ENCODE data around the gene TCP11.
A peak's percentile ranks its signal among the peaks of the same experiment; 100 is the strongest.

The TCP11 gene

DNA sequence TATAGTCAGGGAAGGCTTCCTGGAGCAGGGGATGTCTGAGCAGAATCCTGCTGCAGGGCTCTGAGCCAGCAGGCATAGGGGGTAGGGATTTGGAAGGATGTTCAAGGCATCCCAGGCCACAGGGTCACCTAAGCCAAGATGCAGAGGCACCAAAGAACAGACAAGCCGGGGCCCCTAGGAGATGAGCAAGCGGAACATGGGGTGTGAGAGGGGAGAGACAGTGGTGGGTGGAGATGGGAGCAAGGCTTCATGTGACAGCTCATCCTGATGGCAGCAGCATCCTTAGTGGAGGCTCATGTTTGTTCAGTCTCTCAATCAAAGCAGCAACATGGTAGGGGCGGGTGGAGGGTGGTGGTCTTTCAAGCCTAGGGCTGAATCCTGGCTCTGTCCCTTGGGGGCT lies 29.8 kb upstream of the TCP11 start:
- DNase-seq = no peak

- DNase-seq = no peak
Observed at GRCh38 chr6:35170166-35170565, 29.0 kb upstream of the TCP11 start.

- no peak for DNase-seq
Observed at GRCh38 chr6:35168461-35168861, 27.3 kb upstream of the TCP11 start.

DNA sequence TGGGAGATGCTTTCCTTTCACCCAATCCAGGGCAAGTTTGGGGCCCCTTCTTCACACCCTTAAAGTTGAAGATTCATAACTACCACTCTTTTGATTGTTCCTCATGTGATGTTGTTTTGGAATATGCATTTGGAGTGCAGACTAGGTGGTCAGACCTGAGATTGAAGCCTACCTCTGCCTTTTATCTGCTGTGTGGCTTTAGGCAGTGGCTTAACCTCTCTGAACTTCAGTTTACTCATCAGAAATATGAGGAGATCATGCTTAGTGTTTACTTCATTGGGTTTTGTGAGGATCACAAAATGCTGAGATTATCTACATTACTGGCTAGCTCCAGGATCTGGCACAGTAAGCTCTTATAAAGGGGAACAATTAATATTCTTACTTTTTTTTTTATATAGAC lies 26.4 kb upstream of the TCP11 start:
- DNase-seq = no peak

- no peak for DNase-seq
Observed at GRCh38 chr6:35166520-35166919, 25.4 kb upstream of the TCP11 start.

DNA sequence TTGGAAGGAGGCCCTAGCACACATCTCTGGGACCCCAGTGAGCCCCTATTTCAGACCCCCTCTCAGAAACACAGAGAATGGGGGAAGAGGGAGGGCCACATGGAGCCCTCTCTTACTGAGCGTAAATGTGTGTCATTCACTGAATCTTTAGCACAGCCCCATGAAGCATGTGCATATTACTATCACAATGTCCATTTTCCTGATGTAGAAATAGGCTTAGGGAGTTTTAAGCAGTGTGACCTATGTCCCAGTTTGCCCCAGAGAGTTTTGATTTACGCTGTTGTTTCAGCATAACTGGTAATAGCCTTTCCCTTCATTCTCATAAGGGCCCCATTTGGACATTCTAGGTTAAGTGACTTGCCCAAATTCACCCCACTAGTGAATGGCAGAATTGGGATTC lies 25.0 kb upstream of the TCP11 start:
- no peak for DNase-seq

GRCh38 chr6:35165630-35166071 lies 24.5 kb upstream of the TCP11 start:
- DNase-seq = no peak

GRCh38 chr6:35164868-35165267 lies 23.7 kb upstream of the TCP11 start:
- DNase-seq = no peak

- DNase-seq = no peak
Observed at GRCh38 chr6:35164277-35164676, 23.1 kb upstream of the TCP11 start.

DNA sequence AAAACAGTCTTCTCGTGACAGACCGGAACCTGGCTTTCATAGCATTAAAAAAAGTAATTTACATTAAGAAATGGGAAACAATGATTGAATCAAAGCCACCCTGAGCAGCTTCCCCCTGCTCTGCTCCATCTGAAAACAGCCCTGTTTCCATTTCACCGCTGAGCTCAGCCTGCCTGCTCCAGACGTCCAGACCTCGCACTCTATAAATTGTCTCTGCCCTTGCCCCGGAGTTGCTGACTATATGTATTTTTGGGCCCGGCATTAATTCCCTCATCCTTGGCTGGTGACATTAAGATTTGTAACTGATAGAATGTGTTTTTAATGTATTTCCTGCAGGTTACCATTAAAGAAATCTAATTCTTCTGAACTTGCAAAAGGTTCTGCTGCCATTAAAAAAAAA lies 22.7 kb upstream of the TCP11 start:
- no peak for DNase-seq

GRCh38 chr6:35161776-35162607 lies 20.9 kb upstream of the TCP11 start:
- peak; percentile 31 for DNase-seq

GRCh38 chr6:35161266-35161665 lies 20.1 kb upstream of the TCP11 start:
- no peak for DNase-seq

GRCh38 chr6:35160642-35161041 lies 19.5 kb upstream of the TCP11 start:
- DNase-seq = no peak

DNA sequence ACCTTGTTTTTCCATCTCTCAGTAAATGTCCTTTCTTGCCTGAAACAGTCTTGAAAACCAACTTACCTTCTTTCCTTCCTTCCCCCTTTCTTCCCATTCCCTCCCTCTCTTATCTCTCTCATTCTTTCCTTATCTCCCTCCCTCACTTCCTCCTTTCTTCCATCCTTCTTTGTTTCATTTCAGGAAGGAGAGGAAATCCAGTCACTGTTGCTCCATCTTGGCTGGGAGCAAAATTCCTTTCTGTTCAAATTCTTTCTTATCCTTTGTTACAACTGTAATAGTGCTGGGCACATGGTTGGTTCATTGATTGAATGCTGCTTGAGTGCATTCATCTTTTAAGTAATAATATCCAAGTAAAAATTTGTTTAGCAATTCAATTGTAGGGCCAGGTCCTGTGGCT lies 17.4 kb upstream of the TCP11 start:
- no peak for DNase-seq

DNA sequence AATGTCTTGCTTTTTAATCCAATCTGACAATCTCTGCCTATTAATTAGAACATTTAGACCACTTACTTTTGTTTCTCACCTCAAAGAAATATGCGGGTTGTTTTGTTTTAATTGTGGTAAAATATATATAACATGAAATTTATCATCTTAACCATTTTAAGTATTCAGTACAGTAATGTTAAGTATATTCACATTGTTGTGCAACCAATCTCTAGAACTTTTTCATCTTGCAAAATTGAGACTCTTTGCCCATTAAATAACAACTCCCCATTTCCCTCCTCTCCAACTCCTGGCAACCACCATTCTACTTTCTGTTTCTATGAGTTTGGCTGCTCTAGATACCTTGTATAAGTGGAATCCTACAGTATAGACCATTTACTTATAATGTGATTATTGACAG lies 13.8 kb upstream of the TCP11 start:
- no peak for DNase-seq

- no peak for DNase-seq
Observed at GRCh38 chr6:35154262-35154661, 13.1 kb upstream of the TCP11 start.

- DNase-seq = no peak
Observed at GRCh38 chr6:35152067-35152707, 11.0 kb upstream of the TCP11 start.

- no peak for DNase-seq
Observed at GRCh38 chr6:35151466-35151865, 10.3 kb upstream of the TCP11 start.

DNA sequence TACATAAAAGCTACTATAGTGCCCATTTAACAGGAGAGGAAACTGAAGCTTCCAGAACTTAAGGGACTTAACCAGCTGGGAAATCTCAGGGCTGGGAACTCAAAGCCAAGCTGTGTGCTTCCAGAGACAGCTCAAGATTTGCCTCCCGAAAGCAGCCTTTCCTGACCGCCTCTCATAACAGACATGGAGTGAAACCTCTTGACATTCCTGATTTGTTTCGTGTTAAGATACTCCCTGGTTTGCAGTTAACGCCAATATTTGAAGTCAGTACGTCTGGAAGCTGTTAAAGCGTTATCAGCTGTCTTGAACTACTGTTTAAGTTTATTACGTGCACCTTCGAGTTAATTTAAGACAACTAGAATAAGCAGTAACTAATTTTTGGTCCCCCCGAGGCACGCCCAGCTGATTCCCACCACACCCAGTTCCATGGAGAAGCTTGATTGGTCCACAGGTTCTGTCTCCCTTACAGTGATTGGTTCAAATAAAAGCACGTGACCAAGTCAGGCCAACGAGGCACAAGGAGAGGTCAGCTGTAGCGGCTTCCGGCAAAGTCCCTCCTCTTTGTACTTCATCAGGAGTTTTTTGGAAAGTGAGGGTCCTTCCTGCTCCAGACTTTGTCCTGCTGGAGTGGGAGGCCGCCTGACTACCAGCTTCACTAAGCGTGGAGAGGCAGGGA lies 8.9 kb upstream of the TCP11 start:
- no peak for DNase-seq

DNA sequence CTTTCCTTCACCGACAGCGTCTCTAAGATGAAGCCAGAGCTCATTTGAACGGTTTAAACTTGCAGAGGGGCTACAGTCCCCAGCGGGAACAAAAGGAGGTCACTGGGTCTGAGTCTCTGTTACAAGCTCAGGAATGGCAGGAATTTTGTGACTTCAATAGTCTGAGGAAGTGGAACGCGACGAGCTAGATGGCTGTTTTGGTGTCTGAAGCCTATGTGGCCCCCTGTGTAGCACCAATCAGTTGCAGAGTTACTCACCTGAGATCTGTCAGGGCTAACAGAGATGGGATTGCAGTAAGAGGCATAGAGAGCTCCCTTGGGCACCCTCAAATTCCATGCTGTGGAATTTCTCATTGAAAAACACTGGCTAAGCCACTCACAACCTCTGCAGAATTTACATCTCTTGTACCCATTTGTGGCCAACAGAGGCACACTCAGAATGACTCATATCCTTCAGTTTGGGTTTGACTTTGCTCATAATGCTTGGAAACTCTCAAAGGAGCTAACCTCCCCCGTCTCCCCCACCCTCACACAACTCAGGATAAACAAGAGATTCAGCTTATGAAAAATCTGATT lies 7.1 kb upstream of the TCP11 start:
- no peak for DNase-seq

- DNase-seq = no peak
Observed at GRCh38 chr6:35147486-35147885, 6.3 kb upstream of the TCP11 start.

DNA sequence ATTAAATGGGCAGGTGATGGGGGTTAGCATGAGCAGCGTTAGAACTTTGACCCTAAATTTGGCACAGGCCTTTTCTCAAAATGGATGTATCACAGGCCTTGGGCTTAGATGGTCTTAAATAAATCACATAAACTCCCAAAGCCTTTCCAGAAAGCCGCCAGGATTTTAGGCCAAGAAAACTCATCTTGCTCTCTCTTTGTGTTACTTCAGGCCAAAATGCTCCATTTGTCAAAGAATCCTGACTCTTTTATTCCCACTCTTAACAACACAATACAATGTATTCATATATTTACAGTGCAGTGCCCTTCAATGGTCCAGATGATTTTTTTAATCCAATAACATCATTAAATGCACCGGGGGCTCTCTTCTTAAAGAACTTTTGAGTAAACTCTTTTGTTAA lies 5.9 kb upstream of the TCP11 start:
- no peak for DNase-seq

- DNase-seq = peak; percentile 66
Observed at GRCh38 chr6:35146453-35146852, 5.3 kb upstream of the TCP11 start.

- DNase-seq = no peak
Observed at GRCh38 chr6:35145757-35146156, 4.6 kb upstream of the TCP11 start.

All from midbrain (tissue), 1 donor.